HUES64 (cell line): Measurements from ENCODE around the gene GTSE1.
A peak's percentile ranks its signal among the peaks of the same experiment; 100 is the strongest.

ENCODE experiments used
- H3K27ac ChIP-seq: 2 replicates; pipeline ENCODE4 v1.7.0; 2013; ENCODE audit warnings: low read depth, low read length, inconsistent platforms
- H3K27me3 ChIP-seq: 2 replicates; pipeline ENCODE4 v1.6.1; 2013; ENCODE audit warnings: mild to moderate bottlenecking, low read length; ENCODE audit not compliant: insufficient read depth
- H3K36me3 ChIP-seq: 2 replicates; pipeline ENCODE4 v1.6.1; 2013; ENCODE audit warnings: mild to moderate bottlenecking, low read length; ENCODE audit not compliant: insufficient read depth
- H3K4me1 ChIP-seq: 2 replicates; pipeline ENCODE4 v1.6.1; 2013; ENCODE audit warnings: mild to moderate bottlenecking, low read length, moderate library complexity; ENCODE audit not compliant: insufficient read depth
- H3K4me3 ChIP-seq: 2 replicates; pipeline ENCODE4 v1.5.1; 2013; ENCODE audit warnings: mild to moderate bottlenecking, low read length, moderate library complexity
- H3K9ac ChIP-seq: 2 replicates; pipeline ENCODE4 v1.6.1; 2013; ENCODE audit warnings: mild to moderate bottlenecking, low read depth, low read length
- H3K9me3 ChIP-seq: 2 replicates; pipeline ENCODE4 v1.6.1; 2013; ENCODE audit warnings: low read depth, low read length; ENCODE audit not compliant: insufficient read depth
- WGBS: fragments of 150-250, 120-280 bp; methylation state at CpG from one replicate; pipeline ENCODE4 v1.1.7; 2013; ENCODE audit warnings: missing lambda C conversion rate; 5-methylcytosine and 5-hydroxymethylcytosine counted together

The GTSE1 gene

GRCh38 chr22:46335201-46336118 is 38.8 kb downstream of the GTSE1 start, which contains the start of gene TRMU:
Gene TRMU (plus strand): TSS chr22:46335714. CDS start chr22:46335765, 51 bp downstream.
- under 1% methylated on average over 85 of the region's 93 CpGs for WGBS
- Histone ChIP-seq H3K36me3 (peaks cover 55% of the 10 kb centered on the region), H3K4me1 (peaks cover 5% of the 10 kb centered on the region; the same call in 1 of the 2 replicates), H3K9ac (peak within 1 kb of the TSS; percentile 83), H3K27me3 (no peaks in the 10 kb centered on the region), H3K4me3 (peak within 1 kb of the TSS; percentile 92), H3K9me3 (no peaks in the 10 kb centered on the region), H3K27ac (peak within 1 kb of the TSS; percentile 85)

GRCh38 chr22:46336119-46337078 is 39.7 kb downstream of the GTSE1 start:
- Histone ChIP-seq H3K36me3 (peaks cover 54% of the 10 kb centered on the region), H3K27me3 (no peaks in the 10 kb centered on the region), H3K4me1 (peaks cover 5% of the 10 kb centered on the region; the same call in 1 of the 2 replicates), H3K9ac (peak overlapping the region; percentile 83), H3K27ac (peak overlapping the region; percentile 85), H3K9me3 (no peaks in the 10 kb centered on the region), H3K4me3 (peak overlapping the region; percentile 92)
- WGBS, result 14% methylated on average over 42 of the region's 42 CpGs

GRCh38 chr22:46337870-46338269 is 41.2 kb downstream of the GTSE1 start:
- H3K9ac ChIP-seq, result no peak overlapping the region
- peaks cover 59% of the 10 kb centered on the region for H3K36me3 ChIP-seq
- H3K27me3 ChIP-seq, result no peaks in the 10 kb centered on the region
- H3K4me3 ChIP-seq, result peak overlapping the region; percentile 92; the same call in 1 of the 2 replicates
- WGBS, result 95% methylated on average over 9 of the region's 9 CpGs
- no peaks in the 10 kb centered on the region for H3K9me3 ChIP-seq
- no peak overlapping the region for H3K27ac ChIP-seq
- peaks cover 5% of the 10 kb centered on the region; the same call in 1 of the 2 replicates for H3K4me1 ChIP-seq

- no peak overlapping the region for H3K27ac ChIP-seq
- peaks cover 5% of the 10 kb centered on the region; the same call in 1 of the 2 replicates for H3K4me1 ChIP-seq
- no peak overlapping the region for H3K4me3 ChIP-seq
- H3K9ac ChIP-seq, result no peak overlapping the region
- WGBS, result 95% methylated on average over 8 of the region's 8 CpGs
- no peaks in the 10 kb centered on the region for H3K9me3 ChIP-seq
- no peaks in the 10 kb centered on the region for H3K27me3 ChIP-seq
- peaks cover 61% of the 10 kb centered on the region for H3K36me3 ChIP-seq
These were observed 42.0 kb downstream of the GTSE1 start for GRCh38 chr22:46338636-46339035.

- peaks cover 74% of the 10 kb centered on the region for H3K36me3 ChIP-seq
- WGBS, result 98% methylated on average over 5 of the region's 5 CpGs
These were observed 43.3 kb downstream of the GTSE1 start for GRCh38 chr22:46339956-46340355.

GRCh38 chr22:46340676-46341075 is 44.0 kb downstream of the GTSE1 start:
- WGBS, result 96% methylated on average over 13 of the region's 13 CpGs
- H3K4me1 ChIP-seq, result no peaks in the 10 kb centered on the region
- no peak overlapping the region for H3K9ac ChIP-seq
- no peak overlapping the region for H3K27ac ChIP-seq
- no peaks in the 10 kb centered on the region for H3K27me3 ChIP-seq
- peaks cover 81% of the 10 kb centered on the region for H3K36me3 ChIP-seq
- H3K9me3 ChIP-seq, result no peaks in the 10 kb centered on the region
- no peak overlapping the region for H3K4me3 ChIP-seq

More at GRCh38 chr22:46339956-46340355, 43.3 kb downstream of the GTSE1 start:
- no peak overlapping the region for H3K9ac ChIP-seq
- no peaks in the 10 kb centered on the region for H3K27me3 ChIP-seq
- H3K4me1 ChIP-seq, result no peaks in the 10 kb centered on the region
- H3K27ac ChIP-seq, result no peak overlapping the region
- no peaks in the 10 kb centered on the region for H3K9me3 ChIP-seq
- H3K4me3 ChIP-seq, result no peak overlapping the region

- Histone ChIP-seq H3K27ac (no peak overlapping the region), H3K36me3 (peaks cover 96% of the 10 kb centered on the region), H3K4me3 (no peak overlapping the region), H3K9ac (no peak overlapping the region), H3K9me3 (no peaks in the 10 kb centered on the region), H3K27me3 (no peaks in the 10 kb centered on the region), H3K4me1 (no peaks in the 10 kb centered on the region)
- WGBS, result 96% methylated on average over 18 of the region's 19 CpGs
These were observed 50.2 kb downstream of the GTSE1 start for GRCh38 chr22:46346680-46347405.

- no peaks in the 10 kb centered on the region for H3K9me3 ChIP-seq
- no peaks in the 10 kb centered on the region for H3K27me3 ChIP-seq
- H3K4me3 ChIP-seq, result no peak overlapping the region
- no peaks in the 10 kb centered on the region for H3K4me1 ChIP-seq
- H3K9ac ChIP-seq, result no peak overlapping the region
- H3K36me3 ChIP-seq, result peaks cover 96% of the 10 kb centered on the region
- no peak overlapping the region for H3K27ac ChIP-seq
- 96% methylated on average over 12 of the region's 12 CpGs for WGBS
These were observed 51.0 kb downstream of the GTSE1 start for GRCh38 chr22:46347646-46348045.

GRCh38 chr22:46348099-46348695 is 51.5 kb downstream of the GTSE1 start:
- H3K36me3 ChIP-seq, result peaks cover 96% of the 10 kb centered on the region
- H3K9ac ChIP-seq, result no peak overlapping the region
- H3K9me3 ChIP-seq, result no peaks in the 10 kb centered on the region
- H3K4me3 ChIP-seq, result no peak overlapping the region
- H3K4me1 ChIP-seq, result no peaks in the 10 kb centered on the region
- no peak overlapping the region for H3K27ac ChIP-seq
- H3K27me3 ChIP-seq, result no peaks in the 10 kb centered on the region
- 94% methylated on average over 15 of the region's 15 CpGs for WGBS

- Histone ChIP-seq H3K36me3 (peaks cover 96% of the 10 kb centered on the region), H3K27ac (no peak overlapping the region)
- WGBS, result 94% methylated on average over 18 of the region's 18 CpGs
These were observed 52.6 kb downstream of the GTSE1 start for GRCh38 chr22:46349238-46349637.

More at GRCh38 chr22:46349238-46349637, 52.6 kb downstream of the GTSE1 start:
- H3K4me3 ChIP-seq, result no peak overlapping the region
- H3K4me1 ChIP-seq, result no peaks in the 10 kb centered on the region
- H3K27me3 ChIP-seq, result no peaks in the 10 kb centered on the region
- no peaks in the 10 kb centered on the region for H3K9me3 ChIP-seq
- H3K9ac ChIP-seq, result no peak overlapping the region
